Smooth muscle cell (in vitro differentiated cells): Measurements from ENCODE around the gene HIBADH. TPM values are rescaled to one million over a fixed set of nuclear protein-coding genes. Genes with fewer than 3 reads are reported as not detected.

ENCODE experiments used
- DNase-seq: peaks from one replicate; lab custom pipeline; 2025; ENCODE audit not compliant: unreplicated experiment; lab: John Stamatoyannopoulos, UW
- H2AFZ ChIP-seq: fragments of 200-600 bp; sonication (generic); 2 replicates; pipeline ENCODE4 v1.6.0; 2016; ENCODE audit warnings: antibody characterized with exemption, low read depth, mild to moderate bottlenecking
- H3F3A ChIP-seq: fragments of 200-600 bp; sonication (generic); 2 replicates; pipeline ENCODE4 v1.6.0; 2017; ENCODE audit warnings: antibody characterized with exemption, low read depth
- H3K27ac ChIP-seq: fragments of 200-600 bp; sonication (generic); 2 replicates; pipeline ENCODE4 v1.5.1; 2016; ENCODE audit warnings: low read depth, mild to moderate bottlenecking
- H3K27me3 ChIP-seq: fragments of 200-600 bp; sonication (generic); 2 replicates; pipeline ENCODE4 v1.6.1; 2016; ENCODE audit warnings: low read depth, mild to moderate bottlenecking
- H3K36me3 ChIP-seq: fragments of 200-600 bp; sonication (generic); 2 replicates; pipeline ENCODE4 v1.5.1; 2016; ENCODE audit warnings: low read depth
- H3K4me1 ChIP-seq: fragments of 200-600 bp; sonication (generic); 2 replicates; pipeline ENCODE4 v1.5.1; 2016; ENCODE audit warnings: low read depth
- H3K4me2 ChIP-seq: fragments of 200-600 bp; sonication (generic); 2 replicates; pipeline ENCODE4 v1.6.0; 2016; ENCODE audit warnings: mild to moderate bottlenecking
- H3K4me3 ChIP-seq: fragments of 200-600 bp; sonication (generic); 2 replicates; pipeline ENCODE4 v1.5.1; 2016; ENCODE audit warnings: mild to moderate bottlenecking
- H3K79me2 ChIP-seq: fragments of 200-600 bp; sonication (generic); 2 replicates; pipeline ENCODE4 v1.6.0; 2016; ENCODE audit warnings: low read depth, mild to moderate bottlenecking
- H3K9ac ChIP-seq: fragments of 200-600 bp; sonication (generic); 2 replicates; pipeline ENCODE4 v1.6.0; 2016; ENCODE audit warnings: low read depth
- H3K9me3 ChIP-seq: fragments of 200-600 bp; sonication (generic); replicated peaks from 2 replicates; pipeline ENCODE4 v1.5.1; 2016; ENCODE audit warnings: low read depth
- H4K20me1 ChIP-seq: fragments of 200-600 bp; sonication (generic); 2 replicates; pipeline ENCODE4 v1.6.0; 2016; ENCODE audit warnings: low read depth
- WGBS: methylation state at CpG from one replicate; pipeline ENCODE4 v1.1.7; 2016; ENCODE audit warnings: low lambda C conversion rate; 5-methylcytosine and 5-hydroxymethylcytosine counted together
- polyA plus RNA-seq: library from polyadenylated mRNA; unstranded; fragments of >200 nt; fragmentation: Nextera tagmentation; extraction: Ambion mirVana; gene quantifications from 2 replicates; pipeline ENCODE4 v1.2.1, GENCODE V29; 2016
- total RNA-seq: library from RNA; depleted of rRNA; stranded (reverse); fragments of >200 nt; gene quantifications from 2 replicates; pipeline ENCODE4 v1.2.3, GENCODE V29; 2014
- TF ChIP-seq, protein P1 (sequence below): fragments of 200-600 bp; sonication (generic); IDR thresholded peaks from 2 replicates; pipeline ENCODE4 v1.5.1; 2017; ENCODE audit warnings: borderline replicate concordance, mild to moderate bottlenecking, antibody characterized with exemption; ENCODE audit not compliant: insufficient read depth, poor library complexity, severe bottlenecking

Gene HIBADH
- total and polyA plus RNA-seq, 2 experiments from 2014 or later = 16.1 to 24.4 TPM

DNA sequence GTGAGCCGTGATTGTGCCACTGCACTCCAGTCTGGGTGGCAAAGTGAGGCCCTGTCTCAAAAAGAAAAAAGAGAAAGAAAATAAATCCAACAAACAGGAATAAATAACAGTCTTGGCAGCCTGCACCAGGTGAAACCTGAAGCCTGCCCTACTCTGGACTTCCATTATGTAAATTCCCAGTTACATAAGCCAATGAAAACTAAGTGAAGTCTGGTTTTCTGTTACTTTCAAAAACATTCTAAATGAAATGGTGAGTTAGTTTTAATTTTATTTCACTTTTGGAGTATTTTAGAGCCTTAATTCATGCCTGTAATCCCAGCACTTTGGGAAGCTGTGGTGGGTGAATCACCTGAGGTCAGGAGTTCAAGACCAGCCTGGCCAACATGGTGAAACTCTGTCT is 22.5 kb upstream of the HIBADH start:
- Histone ChIP-seq H3K79me2 (no peaks in the 10 kb centered on the region), H3K4me2 (no peak overlapping the region), H3K9ac (no peak overlapping the region), H3F3A (no peaks in the 10 kb centered on the region), H4K20me1 (no peaks in the 10 kb centered on the region), H2AFZ (no peak overlapping the region), H3K4me3 (no peak overlapping the region), H3K9me3 (no peaks in the 10 kb centered on the region), H3K27ac (no peak overlapping the region), H3K27me3 (no peaks in the 10 kb centered on the region), H3K4me1 (no peaks in the 10 kb centered on the region), H3K36me3 (no peaks in the 10 kb centered on the region)
- WGBS = 100% methylated on average over 1 of the region's 1 CpG
- no peak for DNase-seq
- TF ChIP-seq, protein P1, sequence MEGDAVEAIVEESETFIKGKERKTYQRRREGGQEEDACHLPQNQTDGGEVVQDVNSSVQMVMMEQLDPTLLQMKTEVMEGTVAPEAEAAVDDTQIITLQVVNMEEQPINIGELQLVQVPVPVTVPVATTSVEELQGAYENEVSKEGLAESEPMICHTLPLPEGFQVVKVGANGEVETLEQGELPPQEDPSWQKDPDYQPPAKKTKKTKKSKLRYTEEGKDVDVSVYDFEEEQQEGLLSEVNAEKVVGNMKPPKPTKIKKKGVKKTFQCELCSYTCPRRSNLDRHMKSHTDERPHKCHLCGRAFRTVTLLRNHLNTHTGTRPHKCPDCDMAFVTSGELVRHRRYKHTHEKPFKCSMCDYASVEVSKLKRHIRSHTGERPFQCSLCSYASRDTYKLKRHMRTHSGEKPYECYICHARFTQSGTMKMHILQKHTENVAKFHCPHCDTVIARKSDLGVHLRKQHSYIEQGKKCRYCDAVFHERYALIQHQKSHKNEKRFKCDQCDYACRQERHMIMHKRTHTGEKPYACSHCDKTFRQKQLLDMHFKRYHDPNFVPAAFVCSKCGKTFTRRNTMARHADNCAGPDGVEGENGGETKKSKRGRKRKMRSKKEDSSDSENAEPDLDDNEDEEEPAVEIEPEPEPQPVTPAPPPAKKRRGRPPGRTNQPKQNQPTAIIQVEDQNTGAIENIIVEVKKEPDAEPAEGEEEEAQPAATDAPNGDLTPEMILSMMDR = no peak

DNA sequence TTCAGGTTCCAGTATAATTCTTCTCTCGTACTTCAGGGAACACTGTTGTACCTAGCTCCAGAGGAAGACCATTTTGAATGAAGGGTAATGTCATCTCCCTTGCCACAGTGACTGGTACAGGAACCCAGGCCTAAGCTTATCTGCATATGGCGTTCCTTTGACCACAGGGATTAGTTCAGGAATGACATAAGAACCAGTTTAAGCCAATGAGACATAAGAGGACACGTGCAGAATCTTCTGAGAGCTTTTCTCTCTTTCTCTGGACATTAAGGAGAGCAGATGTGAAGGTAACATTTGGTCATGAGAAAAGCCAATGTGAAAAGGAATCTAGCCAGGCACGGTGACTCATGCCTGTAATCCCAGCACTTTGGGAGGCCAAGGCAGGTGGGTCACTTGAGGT is 21.8 kb upstream of the HIBADH start:
- no peak overlapping the region for H2AFZ ChIP-seq
- no peaks in the 10 kb centered on the region for H3K36me3 ChIP-seq
- no peaks in the 10 kb centered on the region for H3K79me2 ChIP-seq
- no peak for DNase-seq
- no peaks in the 10 kb centered on the region for H3K9me3 ChIP-seq
- H3K27me3 ChIP-seq = no peaks in the 10 kb centered on the region
- H3F3A ChIP-seq = no peaks in the 10 kb centered on the region
- H3K4me3 ChIP-seq = no peak overlapping the region
- H3K27ac ChIP-seq = no peak overlapping the region
- TF ChIP-seq, protein P1 = no peak
- no peak overlapping the region for H3K9ac ChIP-seq
- H4K20me1 ChIP-seq = no peaks in the 10 kb centered on the region
- 53% methylated on average over 4 of the region's 4 CpGs for WGBS
- H3K4me2 ChIP-seq = no peak overlapping the region
- H3K4me1 ChIP-seq = no peaks in the 10 kb centered on the region

DNA sequence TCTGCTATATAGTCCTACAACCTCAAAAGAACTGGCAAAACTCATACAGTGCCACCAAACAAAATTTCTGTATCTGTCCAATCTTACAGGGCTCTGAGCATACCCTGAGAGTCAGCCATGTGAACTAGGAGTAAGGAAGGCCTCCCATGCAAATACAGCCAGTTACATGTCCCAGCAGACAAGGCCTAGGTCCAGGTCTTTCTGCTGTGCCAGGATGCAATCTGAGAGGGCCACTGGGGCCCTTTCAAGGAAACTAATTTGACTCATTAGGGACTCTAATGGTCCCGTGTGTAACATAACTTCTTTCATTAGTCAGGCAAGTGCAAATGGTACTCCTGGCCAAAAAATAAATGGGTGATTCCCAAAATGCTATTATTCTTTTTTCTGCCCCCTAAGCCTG is 17.9 kb upstream of the HIBADH start:
- Histone ChIP-seq H3K9me3 (no peaks in the 10 kb centered on the region), H3F3A (peaks cover 19% of the 10 kb centered on the region), H3K4me3 (no peak overlapping the region), H3K36me3 (no peaks in the 10 kb centered on the region), H3K4me2 (no peak overlapping the region), H3K79me2 (no peaks in the 10 kb centered on the region), H3K4me1 (peaks cover 6% of the 10 kb centered on the region), H4K20me1 (no peaks in the 10 kb centered on the region), H2AFZ (no peak overlapping the region), H3K27me3 (no peaks in the 10 kb centered on the region), H3K9ac (no peak overlapping the region), H3K27ac (no peak overlapping the region)
- TF ChIP-seq, protein P1 = no peak
- DNase-seq = no peak
- WGBS = 80% methylated on average over 1 of the region's 1 CpG

DNA sequence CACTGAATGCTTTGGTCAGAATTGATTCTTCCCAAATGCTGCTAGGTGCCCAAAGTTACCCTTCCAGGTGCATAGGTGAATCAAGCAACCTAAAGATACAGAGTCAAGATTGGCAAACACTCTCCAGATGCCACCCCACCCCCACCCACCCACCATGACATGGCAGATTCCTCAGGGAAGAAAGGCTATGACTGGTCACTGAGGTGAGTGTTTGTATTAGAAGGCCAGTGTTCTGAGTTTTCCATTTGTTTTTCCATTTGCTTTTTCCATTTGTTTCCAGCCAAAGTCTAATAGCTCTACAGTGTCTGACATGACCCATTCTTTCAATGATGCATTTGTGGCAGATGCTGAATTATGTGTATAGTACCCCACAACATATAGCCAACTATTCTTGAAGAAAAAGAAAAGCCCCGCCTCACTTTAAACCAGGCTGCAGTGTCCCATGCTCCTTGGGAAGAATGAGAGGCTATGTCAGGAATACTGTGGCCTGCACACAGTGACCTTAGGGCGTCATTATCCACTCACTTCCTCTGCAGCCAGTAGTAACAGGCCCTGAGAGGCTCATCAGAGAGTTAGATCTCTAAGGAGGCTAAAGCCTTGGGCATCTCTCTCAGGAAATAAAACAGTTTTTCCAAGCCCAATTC is 16.1 kb upstream of the HIBADH start:
- Histone ChIP-seq H3K4me2 (peak overlapping the region; percentile 53), H3K4me3 (no peak overlapping the region), H3K79me2 (no peaks in the 10 kb centered on the region), H3K36me3 (no peaks in the 10 kb centered on the region), H4K20me1 (no peaks in the 10 kb centered on the region), H3K9me3 (no peaks in the 10 kb centered on the region), H3K27ac (peak overlapping the region; percentile 97), H2AFZ (no peak overlapping the region), H3K27me3 (no peaks in the 10 kb centered on the region), H3K9ac (peak overlapping the region; percentile 75), H3F3A (peaks cover 19% of the 10 kb centered on the region), H3K4me1 (peaks cover 6% of the 10 kb centered on the region)
- DNase-seq = no peak
- WGBS = 72% methylated on average over 2 of the region's 2 CpGs
- TF ChIP-seq, protein P1 = no peak
